ENCODE results near the gene GUCA1A. TPM values are rescaled to one million over a fixed set of nuclear protein-coding genes. Genes with fewer than 3 reads are reported as not detected.
A peak's percentile ranks its signal among the peaks of the same experiment; 100 is the strongest.
"Not testable (repeated sequence)": the region's sequence is repeated elsewhere in the genome, so short reads cannot be mapped to it uniquely, and the experiment has no call there.

The GUCA1A gene
- total RNA-seq, 1 donor from 2014 or later: 1.2 TPM

DNA sequence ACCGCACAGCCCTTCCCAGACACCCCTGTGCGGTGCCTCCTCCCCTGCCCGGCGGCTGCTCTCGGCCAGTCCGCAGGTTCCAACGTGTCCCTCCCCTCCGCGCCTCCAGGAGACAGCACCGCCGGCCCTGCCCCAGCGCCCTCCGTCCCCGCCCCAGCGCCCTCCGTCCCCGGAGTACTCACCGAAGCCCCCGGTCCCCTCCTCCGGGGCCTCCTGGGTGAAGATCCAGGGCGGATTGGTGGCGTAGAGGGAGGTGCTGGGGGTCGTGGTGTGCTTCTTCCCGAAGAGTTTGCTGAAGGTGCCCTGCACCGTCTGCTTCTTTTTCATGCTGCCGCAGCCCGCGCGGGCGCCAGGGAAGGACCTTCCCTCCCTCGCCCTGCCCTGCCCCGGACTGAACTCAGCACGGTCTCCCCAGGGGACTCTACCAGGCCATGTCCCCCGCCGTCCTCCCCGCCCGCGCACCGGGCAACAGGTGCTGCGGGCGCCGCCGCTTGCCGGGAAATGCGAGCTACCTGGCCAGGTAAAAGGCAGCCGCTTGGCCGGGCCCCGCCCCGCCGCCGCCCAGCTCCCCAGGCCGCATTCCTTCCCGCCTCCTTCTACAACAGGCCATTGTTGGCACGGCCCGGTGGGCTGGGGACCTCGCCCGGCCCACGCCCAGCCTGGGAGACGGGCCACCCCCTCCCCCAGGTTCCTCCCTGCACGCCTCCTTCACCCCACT, 30.9 kb upstream of the GUCA1A start, which contains the start of gene C6orf132:
Gene C6orf132 (minus strand): TSS at position 503 of the 718 bp plus-strand sequence. CDS start 176 bp downstream, at position 327.
- FAIRE-seq (no peak), DNase-seq (ENCODE audit: low spot score in 2 of 2) (peak in 1 of 2 donors; percentile 39)

DNA sequence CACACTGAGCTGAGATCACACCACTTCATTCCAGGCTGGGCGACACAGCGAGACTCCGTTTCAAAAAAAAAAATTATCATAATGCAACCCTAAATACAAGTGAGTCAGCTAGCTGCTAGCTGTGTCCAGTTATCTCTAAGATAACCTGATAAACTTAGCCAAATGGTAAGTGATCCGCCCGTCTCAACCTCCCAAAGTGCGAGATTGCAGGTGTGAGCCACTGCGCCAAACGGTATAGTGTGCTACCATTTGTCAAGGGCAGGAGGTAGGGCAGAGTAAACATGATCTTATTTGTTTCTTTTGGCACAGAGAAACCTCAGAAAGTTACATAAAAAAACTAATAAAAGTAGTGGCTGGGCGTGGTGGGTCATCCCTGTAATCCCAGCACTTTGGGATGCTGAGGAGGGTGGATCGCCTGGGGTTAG, 26.0 kb upstream of the GUCA1A start:
- FAIRE-seq (no peak), DNase-seq (ENCODE audit: low spot score in 2 of 2) (no peak)

DNA sequence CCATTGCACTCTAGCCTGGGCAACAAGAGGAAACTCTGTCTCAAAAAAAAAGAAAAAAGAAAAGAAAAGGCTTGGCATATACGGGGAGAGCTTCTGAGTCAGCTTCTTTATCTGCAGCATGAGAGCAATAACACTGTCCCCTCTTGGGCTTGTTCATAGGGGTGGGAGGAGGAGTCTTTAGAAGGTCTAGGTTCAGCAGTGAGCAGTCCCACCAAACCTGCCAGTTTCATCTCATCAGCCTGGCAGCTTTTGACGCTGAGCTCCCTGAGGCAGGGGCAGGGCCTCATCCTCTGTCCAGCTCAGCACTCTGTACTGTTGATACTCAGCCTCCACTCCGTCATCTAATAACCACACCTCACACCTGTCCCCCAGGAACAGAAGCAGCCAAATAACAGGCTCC, 25.1 kb upstream of the GUCA1A start:
- FAIRE-seq: no peak
- DNase-seq (ENCODE audit: low spot score in 2 of 2): no peak

DNA sequence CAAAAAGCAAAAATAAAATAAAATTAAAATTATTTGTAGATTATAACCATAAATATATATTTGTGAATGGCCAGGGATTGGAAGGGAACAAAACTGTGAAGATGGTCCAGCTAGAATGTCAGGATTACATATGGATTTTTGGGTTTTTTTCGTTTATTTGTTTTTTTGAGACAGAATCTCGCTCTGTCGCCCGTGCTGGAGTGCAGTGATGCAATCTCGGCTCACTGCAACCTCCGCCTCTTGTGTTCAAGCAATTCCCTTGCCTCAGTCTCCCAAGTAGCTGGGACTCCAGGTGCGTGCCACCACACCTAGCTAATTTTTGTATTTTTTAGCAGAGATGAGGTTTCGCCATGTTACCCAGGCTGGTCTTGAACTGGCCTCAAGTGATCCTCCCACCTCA, 22.9 kb upstream of the GUCA1A start:
- FAIRE-seq: no peak
- no peak for DNase-seq (ENCODE audit: low spot score in 2 of 2)

DNA sequence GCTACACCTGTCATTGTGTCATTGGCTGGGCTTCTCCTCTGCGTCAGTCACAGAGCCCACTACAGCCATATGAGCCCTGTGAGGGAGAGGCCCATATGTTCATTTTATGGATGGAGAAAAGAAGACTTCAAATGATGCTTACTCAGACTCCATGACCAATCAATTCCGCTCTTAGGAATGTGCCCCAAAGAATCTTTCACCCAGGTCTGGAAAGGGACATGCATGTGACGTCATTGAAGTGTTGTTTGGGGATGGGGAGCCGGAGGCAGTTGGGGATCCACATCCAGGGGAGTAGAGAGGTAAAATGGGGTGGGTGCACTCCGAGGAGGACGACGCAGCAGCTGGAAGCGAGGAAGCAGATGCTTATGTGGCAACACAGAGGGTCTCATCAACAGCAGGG, 21.1 kb upstream of the GUCA1A start:
- DNase-seq (ENCODE audit: low spot score in 2 of 2) (no peak), FAIRE-seq (no peak)

DNA sequence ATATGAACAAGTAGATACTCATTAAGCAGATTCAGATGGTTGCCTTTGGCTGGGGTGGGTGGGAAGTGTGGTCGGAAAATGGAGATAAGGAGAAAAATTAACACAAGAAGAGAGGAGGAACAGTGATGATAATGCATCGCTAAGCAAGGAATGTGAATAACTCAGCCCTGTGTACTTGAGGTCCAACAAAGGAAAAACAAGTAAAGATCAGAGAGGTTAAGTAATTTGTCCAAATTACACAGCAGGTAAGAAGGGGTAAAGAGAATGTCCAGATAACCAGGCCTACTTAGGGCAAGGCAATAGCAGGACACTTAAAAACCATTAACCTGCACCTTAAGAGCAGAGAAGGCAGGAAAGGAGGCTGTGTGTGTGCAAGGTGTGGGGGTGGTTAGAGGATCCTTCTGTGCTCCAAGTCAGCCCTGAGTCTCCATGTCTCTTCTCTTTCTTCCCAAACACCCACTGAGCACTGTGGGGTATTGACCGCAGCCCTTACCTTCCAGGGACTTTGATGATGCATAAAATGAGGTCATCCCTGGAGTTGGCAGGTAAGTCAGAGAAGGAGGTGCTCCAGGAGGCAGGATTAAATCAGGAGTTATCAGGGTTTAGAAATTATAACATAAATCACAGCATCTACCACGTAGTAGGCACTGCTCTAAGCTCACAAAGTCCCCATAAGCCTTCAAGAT, 20.5 kb upstream of the GUCA1A start:
- DNase-seq (ENCODE audit: low spot score in 2 of 2); FAIRE-seq: not testable (repeated sequence)

DNA sequence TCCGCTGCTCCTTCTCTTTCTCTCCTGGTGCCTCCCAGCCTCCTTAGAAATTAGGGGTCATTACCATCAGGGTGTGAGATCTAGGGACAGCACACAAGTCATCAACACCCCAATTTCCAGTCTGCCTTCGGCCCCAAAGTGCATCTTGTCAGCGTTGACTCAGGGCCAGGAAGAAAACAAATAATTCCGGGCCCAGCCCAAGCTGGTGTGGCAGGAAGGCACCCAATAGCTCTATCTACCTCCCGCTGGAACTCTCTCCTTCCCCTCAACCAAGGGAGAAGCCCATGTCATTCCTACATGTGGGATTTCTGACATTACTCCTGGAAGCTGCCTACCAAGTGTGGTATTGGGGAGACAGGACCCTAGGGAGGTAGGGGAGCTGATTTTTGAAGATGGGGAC, 19.2 kb upstream of the GUCA1A start:
- FAIRE-seq (no peak), DNase-seq (ENCODE audit: low spot score in 2 of 2) (no peak)

DNA sequence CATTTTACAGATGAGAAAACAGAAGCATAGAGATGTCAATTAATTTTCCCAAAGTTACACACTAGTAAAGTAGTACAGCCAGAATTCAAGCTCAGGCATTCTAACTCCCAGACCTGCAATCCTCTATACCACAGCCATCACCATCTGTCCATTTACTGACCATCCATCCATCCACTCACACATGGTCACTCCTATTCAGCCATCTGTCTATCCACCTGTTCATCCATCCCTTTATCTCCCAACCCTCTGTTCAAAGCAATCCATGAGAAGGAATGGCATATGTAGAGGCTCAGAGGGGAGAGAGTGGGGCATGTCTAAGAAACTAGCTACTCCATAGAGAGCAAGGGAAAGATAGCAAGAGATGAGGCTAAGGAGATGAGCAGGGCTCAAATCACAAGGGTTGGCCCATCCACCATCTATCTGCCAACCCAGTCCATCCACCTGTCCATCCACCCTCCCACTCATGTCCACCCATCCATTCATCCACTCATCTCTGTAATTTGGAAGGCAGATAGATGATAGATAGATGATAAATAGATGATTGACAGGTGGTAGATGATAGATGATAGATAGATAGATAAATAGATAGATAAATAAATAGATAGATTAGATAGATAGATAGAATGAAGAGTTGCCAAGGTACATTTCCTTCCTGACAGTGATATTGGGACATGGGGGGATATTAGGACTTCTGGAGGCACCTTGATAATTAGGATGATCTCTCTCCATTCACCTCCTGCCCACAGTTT, 18.5 kb upstream of the GUCA1A start:
- DNase-seq (ENCODE audit: low spot score in 2 of 2): no peak
- FAIRE-seq: no peak

DNA sequence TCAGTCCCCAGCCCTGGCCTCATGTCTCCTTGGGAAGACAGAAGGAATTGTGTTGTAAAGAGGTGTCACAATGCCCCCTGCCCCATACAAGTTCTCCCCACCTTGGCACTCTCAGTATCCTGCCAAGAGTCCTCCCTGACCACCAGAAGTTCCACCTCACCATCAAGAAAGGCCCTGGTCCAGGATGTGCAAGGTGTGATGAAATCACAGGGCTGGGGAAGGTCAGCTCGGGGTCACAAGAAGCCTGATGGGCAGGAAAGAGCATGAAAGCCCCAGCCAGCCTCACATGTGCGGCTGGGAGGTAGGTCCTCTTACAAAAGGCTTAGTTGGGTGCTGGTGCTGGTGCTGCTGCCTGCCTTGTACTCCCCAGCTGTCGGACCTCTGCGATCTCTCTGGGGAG, 17.9 kb upstream of the GUCA1A start:
- DNase-seq (ENCODE audit: low spot score in 2 of 2) (no peak), FAIRE-seq (no peak)

DNA sequence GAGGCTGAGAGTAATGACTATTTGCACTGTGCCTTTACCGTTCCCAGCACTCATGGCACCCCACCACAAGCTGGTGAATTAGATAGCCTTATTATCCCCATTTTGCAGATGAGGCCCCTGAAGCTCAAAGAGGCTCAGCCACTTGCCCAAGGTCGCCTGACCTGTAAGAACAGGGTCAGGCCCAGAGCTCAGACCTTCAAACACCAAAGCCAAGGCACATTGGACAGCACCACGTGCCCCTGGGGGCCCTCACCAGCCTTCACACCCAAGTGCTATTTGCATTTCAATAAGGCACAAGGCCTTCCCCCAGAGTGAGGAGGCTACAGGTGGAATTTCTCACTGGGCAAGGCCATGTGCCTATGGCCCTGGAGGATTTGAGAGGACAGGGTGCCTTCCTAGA, 16.5 kb upstream of the GUCA1A start:
- FAIRE-seq (no peak), DNase-seq (ENCODE audit: low spot score in 2 of 2) (no peak)

DNA sequence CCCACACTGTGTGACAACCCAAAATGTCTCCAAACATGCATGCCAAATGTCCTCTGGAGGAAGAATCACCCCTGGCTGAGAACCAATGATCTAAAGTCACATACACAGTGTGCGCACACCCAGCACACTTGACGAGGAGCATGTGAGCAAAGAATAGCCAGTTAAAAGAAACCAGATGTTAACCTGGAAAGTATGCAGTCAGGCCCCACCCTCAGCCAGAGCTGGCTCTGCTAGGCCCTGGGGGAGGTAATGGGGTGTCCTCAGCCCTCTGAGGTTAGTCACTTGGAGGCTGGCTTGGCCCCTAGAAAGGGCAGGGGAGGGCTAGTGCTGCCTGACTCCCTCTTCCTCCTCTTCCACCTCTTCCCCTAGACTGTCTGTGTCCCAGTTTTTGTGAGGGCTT, 15.2 kb upstream of the GUCA1A start:
- DNase-seq (ENCODE audit: low spot score in 2 of 2) (no peak), FAIRE-seq (no peak)

DNA sequence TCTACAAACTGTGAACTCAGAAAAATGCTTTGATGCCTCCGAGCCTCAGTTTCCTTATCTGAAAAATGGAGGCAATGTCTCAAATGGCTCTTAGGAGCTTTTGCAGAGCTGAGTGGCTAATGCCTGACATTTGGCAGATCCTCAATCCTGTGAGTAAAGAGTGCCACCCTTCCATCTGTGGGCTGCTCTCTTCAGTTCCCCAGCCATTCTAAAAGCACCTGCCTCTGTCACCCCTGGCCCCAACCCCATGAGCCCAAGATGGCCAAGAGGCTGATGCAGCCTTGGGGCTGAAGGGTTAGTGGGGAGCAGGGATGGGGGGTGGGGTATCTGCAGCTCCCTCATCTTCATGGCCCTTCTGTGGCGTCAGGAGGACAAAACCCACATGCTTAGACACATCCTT, 14.5 kb upstream of the GUCA1A start:
- FAIRE-seq (no peak), DNase-seq (ENCODE audit: low spot score in 2 of 2) (no peak)

DNA sequence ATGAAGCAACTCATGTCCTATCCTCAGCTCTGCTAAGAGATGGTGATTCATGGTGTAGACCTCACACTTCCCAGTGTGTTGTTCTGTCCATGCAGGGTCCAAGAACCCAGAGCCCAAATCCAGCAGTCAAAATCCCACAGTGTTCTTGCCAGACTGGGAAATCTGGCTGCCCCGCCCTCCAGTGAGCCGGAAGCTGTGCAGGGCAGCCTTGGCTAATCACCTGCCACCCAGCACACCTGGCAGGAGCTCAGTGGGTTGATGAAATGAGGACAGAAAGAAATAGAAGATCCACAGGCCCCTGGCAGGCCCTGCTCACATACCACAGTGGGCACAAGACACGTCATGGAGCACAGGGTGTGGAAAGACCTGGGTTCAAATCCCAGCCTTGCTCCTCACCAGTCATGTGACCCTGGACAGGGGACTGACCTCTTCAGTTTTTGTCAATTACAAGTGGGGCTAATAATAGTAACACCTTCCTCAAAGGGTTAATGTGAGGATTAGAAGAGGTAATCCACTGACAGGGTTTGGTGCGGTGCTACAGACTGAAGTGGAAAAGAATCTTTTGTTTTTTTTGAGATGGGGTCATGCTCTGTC, 13.6 kb upstream of the GUCA1A start:
- FAIRE-seq (no peak), DNase-seq (ENCODE audit: low spot score in 2 of 2) (no peak)

DNA sequence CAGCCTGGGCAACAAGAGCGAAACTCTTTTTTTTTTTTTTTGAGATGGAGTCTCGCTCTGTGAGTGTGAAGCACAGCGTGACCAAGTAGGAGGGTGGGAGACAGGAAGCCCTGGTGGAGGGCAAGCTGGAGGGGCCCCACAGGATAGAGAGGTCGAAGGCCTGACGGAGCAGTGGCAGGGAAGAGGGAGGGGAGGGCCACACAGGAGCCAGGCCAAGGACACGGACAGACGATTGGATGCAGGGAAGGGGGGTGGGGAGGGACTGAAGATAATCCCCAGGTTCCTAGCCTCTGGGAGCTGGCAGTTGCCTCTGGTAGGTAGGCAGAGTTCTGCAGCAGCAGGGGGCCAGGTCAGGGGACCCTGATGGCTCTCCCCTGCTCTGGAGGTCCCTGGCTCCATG, 10.8 kb upstream of the GUCA1A start:
- no peak for DNase-seq (ENCODE audit: low spot score in 2 of 2)
- FAIRE-seq: no peak

DNA sequence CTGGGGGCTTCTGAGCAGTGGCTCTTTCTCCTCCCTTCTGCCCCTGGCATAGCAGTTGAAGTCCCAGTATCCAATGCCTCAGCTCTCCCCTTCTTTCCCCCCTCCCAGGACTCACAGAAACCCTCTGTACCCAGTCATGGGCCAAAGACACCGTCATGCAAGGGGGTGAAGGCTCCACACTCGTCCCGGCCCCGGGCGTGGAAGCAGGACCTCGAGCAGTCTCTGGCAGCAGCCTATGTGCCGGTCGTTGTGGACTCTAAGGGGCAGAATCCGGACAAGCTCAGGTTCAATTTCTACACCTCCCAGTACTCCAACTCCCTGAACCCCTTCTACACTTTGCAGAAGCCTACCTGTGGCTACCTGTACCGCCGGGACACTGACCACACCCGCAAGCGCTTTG, 10.4 kb upstream of the GUCA1A start:
- DNase-seq (ENCODE audit: low spot score in 2 of 2) (no peak), FAIRE-seq (no peak)

DNA sequence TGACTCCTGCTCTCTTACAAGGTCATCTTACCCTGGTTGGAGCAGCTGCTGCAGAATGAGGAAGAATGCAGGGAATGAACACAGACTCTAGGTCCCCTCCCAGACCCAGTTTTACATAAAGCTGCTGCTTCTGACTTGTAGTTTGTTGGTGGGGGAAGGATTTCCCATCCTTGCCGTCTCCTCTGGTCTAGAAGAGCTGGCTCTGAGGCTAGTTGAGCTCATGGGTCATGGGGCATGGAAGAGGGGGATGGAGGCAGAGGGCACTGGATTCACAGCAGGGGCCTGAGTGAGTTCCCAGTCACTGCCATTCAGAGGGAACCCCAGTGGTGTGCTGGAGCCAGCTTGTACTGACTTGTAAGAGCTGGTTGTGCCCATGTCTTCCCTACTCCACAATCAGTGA, 9.2 kb upstream of the GUCA1A start:
- no peak for DNase-seq (ENCODE audit: low spot score in 2 of 2)
- no peak for FAIRE-seq

DNA sequence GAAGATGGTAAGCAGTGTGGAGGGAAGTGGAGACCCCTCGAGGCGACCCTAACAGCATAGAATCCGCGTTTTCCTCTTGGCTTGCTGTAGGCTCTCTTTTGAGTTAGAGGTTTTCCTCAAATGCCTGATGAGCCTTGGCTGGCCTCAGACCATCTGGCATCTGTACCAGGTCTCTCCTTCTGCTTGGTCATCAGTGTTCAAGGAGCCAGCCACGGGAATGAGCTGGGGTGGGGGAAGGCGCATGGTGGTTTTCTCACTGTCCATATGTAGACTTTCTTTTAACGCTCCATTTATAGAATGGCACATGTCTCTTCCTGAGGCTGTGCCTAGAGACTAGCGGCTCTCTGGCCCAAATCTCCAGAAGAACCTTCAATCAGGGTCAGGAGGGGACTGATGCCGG, 8.1 kb upstream of the GUCA1A start:
- no peak for DNase-seq (ENCODE audit: low spot score in 2 of 2)
- no peak for FAIRE-seq

DNA sequence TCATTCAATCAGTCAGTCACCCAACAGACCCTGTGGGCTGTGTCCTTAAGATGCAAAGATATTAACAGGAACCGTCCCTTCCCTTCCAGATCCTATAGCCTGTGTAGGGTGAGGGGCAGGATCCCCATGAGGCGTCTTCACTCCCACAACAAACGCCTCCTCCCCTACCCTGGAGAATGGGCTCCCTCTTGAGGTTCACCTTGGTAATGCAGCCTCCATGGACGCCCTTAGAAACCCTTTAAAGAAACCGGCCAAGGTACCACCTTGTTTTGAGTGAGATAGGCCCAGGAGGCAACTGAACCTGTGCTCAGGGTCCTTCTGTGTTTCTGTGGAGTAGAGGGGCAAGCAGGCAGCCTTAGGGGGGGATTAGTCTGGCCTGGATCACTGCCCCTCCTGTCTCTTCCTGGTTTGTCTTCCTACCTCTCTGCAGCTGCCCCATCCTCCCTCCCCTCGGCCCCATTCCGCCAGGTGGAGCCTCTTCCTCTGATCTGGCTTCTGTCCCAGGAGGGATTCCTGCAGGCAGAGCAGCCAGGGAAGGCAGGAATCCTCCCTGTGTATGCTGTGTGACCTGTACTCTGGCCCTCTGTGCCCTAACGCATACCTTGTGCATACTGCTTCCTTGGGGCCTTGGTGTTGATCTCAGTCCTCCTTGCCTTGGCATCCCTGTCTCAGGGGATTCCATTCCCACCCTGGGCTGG, 6.6 kb upstream of the GUCA1A start:
- peak; percentile 28 to 74 for DNase-seq (ENCODE audit: low spot score in 2 of 2)
- FAIRE-seq: no peak

DNA sequence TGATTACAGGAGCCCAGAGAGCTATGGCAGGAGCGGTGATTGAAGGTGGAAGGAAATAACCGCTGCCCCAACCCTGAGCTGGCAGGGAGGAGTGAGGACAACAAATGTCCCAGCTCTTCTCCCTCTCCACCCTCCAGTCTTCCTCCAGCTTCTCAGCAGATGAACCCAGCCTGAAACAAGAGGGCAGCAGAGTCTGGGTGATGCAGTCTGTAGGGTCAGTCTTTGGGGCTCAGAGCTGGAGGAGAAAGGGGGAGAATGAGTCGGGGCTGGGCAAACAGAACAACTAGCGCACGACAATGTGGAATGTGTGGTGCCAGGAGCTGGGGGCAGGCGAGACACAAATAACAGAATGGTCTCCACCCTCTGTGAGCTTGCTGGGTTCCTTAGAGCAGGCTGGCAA, 4.5 kb upstream of the GUCA1A start:
- FAIRE-seq (no peak), DNase-seq (ENCODE audit: low spot score in 2 of 2) (no peak)

DNA sequence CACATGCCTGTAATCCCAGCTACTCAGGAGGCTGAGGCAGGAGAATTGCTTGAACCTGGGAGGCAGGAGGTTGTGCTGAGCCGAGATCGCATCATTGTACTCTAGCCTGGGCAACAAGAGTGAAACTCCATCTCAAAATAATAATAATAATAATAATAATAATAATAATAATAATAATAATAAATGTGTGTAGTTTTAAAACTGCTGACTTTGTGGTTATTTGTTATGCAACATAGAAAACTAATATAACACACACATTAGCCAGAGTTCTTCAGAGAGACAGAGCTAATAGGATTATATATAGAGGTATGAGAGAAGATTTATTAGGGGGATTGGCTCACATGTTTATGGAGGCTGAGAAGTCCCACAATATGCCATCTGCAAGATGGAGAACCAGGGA, 3.4 kb upstream of the GUCA1A start:
- not testable (repeated sequence) for DNase-seq (ENCODE audit: low spot score in 2 of 2); FAIRE-seq

Measured in frontal cortex (tissue), 4 donors.